HG03280 (cell line): ENCODE data around the gene TK1.
A peak's percentile ranks its signal among the peaks of the same experiment; 100 is the strongest.
"Not testable (repeated sequence)": the region's sequence is repeated elsewhere in the genome, so short reads cannot be mapped to it uniquely, and the experiment has no call there.

ENCODE experiments used
- ATAC-seq: cut with Tn5 transposase; IDR thresholded peaks from one replicate; pipeline ENCODE4 v1.9.1; 2021; ENCODE audit warnings: mild to moderate bottlenecking, moderate library complexity; ENCODE audit not compliant: unreplicated experiment

Gene TK1, protein sequence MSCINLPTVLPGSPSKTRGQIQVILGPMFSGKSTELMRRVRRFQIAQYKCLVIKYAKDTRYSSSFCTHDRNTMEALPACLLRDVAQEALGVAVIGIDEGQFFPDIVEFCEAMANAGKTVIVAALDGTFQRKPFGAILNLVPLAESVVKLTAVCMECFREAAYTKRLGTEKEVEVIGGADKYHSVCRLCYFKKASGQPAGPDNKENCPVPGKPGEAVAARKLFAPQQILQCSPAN

GRCh38 chr17:78186692-78187595, at the start of gene TK1, which contains the start of gene AFMID:
Gene TK1 (minus strand): TSS chr17:78187052. CDS start chr17:78186994, 58 bp downstream.
Gene AFMID (plus strand): TSS chr17:78187362. CDS start chr17:78187371, 9 bp downstream.
- peak; percentile 94 for ATAC-seq

GRCh38 chr17:78235885-78236284, 49.0 kb upstream of the TK1 start:
- ATAC-seq: no peak

GRCh38 chr17:78235022-78235421, 48.2 kb upstream of the TK1 start:
- ATAC-seq: not testable (repeated sequence)

DNA sequence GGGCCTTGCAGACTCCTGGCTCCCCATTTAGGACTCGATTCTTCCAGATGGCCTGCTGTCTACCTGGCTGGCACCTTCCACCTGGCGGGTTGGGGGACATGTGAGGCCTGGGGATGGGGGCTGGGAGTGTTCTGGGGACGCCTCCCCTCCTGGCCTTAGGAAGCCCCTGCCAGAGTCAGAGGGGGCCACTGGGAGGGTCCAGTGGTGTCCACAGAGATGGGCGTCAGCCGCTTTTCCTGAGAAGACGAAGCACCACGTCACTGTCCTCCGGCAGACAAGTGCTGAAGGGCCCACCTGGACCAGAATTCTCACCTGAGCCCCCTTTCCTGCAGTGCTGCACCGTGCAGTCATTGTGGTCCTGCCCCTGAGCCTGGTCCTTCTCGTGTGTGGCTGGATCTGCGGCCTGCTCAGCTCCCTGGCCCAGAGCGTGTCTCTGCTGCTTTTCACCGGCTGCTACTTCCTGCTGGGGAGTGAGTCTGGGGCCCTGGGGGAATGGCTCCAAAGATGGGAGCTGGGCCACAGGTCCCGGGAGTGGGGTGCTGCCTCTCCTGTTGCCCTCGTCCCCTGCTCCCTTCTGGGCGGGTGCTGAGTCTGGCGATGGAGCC, 47.5 kb upstream of the TK1 start:
- no peak for ATAC-seq

GRCh38 chr17:78233678-78234077, 46.8 kb upstream of the TK1 start:
- no peak for ATAC-seq

- no peak for ATAC-seq
These were observed 46.0 kb upstream of the TK1 start for GRCh38 chr17:78232859-78233173.

DNA sequence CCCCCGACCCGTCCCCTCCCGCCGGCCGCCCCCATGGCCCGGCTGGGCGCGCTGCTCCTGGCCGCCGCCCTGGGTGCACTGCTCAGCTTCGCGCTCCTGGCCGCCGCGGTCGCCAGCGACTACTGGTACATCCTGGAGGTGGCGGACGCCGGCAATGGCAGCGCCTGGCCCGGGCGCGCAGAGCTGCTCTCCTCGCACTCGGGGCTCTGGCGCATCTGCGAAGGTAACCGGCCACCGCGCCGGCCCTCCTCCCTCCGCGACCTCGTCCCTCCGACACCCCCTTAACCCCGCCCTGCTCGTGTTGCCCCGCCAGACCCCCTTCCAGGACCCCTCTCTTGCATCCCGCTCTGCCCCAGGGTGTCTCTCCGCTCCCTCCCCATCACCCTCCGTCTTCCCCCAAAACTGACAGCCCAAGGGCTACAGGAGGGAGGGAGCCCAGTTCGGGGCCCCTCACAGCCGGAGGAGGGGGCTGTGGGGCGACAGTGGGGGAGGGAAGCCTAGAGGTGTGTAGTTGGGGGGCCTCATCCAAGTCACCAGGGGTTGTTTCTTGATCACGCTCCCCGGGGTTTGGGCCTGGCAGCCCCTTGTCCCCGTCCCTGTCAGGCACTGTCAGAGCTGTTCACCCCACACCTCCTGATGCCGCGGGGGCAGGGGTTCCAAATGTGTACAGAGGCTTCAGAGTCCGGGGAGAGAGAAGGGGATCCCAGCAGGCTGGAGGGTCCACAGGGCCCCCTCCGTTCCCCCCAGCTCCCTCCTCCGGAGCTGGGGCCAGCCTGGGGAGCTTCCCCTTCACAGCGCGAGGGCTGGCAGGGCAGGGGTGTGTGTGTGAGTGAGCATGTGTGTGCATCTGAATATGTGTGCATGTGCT, 45.4 kb upstream of the TK1 start:
- no peak for ATAC-seq

- ATAC-seq: no peak
These were observed 44.4 kb upstream of the TK1 start, which contains the start of gene TMEM235 for GRCh38 chr17:78230996-78231935. Gene TMEM235 (plus strand): TSS chr17:78231631. CDS start chr17:78232024, 393 bp downstream.

DNA sequence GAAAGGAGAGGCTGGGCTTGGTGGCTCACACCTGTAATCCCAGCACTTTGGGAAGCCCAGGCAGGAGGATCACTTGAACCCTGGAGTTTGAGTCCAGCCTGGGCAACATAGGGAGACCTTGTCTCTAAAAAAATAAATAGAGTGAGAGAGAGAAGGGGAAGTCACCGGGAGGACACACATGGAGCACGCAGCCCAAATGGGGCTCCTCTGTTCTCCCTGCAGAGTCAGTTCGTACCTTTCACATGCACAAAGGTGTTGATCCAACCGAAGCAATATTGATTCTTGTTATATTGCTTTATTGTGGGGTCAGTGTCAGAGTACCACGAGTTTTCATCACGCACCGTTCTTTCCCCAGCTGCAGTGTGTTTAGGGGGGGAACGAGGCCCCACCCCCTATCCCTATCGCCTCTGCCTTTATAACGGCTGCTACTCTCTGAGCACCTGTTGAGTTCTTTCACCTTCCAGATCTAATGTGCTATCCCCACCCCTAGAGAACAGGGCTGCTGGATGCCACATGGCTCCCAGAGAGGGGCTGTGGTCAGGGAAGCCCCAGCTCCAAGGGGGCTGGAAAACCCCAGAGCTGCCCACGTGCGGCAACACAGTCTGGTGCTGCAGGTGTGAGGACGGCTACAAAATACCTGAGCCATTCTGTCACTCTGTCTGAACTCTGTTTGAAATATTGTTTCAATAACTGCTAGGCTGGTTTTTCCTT, 43.6 kb upstream of the TK1 start:
- no peak for ATAC-seq

- no peak for ATAC-seq
These were observed 41.3 kb upstream of the TK1 start for GRCh38 chr17:78228176-78228575.

GRCh38 chr17:78227455-78227916, 40.6 kb upstream of the TK1 start:
- no peak for ATAC-seq

DNA sequence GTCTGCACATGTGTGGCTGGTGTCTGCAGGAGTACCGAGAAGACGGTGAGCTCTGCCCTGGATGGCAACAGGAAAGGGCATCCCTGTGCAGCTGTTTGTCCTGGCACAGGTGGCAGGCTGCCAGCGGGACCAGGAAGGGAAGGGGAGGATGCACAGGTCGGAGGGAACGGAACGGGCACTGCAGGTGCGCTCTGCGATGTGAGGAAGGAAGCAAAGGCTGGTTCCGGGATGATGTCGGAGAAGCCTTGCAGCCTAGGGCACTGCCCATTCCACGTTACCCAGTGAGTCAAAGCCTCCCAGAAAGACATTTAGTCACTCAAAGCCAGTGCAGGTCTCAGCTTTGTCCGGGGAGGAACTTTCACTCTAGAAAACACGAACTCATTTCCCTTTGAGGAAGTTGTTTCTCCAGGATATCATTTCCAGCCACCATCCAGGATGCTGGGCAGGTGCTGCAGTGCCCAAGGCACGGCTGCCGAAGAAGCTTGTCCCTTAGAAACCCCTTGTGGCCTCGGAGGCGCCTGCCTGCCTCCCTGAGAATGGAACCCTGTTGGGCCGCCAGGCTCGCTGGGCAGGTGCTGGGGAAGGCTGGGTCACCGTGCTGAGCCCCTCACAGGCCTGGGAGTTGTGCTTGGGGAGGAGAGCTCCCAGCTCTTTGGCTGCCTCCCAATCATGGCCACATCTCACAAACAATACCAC, 40.1 kb upstream of the TK1 start:
- no peak for ATAC-seq

- ATAC-seq: no peak
These were observed 39.4 kb upstream of the TK1 start for GRCh38 chr17:78226055-78226758.

DNA sequence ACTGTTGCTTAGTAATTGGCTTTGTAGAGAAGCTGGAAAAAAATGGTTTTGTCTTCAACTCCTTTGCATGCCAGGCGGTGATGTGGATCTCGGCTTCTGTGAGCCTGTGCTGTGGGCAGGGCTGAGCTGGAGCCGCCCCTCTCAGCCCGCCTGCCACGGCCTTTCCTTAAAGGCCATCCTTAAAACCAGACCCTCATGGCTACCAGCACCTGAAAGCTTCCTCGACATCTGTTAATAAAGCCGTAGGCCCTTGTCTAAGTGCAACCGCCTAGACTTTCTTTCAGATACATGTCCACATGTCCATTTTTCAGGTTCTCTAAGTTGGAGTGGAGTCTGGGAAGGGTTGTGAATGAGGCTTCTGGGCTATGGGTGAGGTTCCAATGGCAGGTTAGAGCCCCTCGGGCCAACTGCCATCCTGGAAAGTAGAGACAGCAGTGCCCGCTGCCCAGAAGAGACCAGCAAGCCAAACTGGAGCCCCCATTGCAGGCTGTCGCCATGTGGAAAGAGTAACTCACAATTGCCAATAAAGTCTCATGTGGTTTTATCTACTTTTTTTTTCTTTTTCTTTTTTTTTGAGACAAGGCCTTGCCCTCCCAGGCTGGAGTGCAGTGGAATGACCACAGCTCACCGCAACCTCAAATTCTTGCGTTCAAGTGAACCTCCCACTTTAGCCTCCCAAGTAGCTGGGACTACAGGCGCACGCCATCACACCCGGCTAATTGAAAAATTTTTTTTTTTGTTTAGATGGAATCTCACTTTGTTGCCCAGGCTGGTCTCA, 38.4 kb upstream of the TK1 start:
- ATAC-seq: no peak

DNA sequence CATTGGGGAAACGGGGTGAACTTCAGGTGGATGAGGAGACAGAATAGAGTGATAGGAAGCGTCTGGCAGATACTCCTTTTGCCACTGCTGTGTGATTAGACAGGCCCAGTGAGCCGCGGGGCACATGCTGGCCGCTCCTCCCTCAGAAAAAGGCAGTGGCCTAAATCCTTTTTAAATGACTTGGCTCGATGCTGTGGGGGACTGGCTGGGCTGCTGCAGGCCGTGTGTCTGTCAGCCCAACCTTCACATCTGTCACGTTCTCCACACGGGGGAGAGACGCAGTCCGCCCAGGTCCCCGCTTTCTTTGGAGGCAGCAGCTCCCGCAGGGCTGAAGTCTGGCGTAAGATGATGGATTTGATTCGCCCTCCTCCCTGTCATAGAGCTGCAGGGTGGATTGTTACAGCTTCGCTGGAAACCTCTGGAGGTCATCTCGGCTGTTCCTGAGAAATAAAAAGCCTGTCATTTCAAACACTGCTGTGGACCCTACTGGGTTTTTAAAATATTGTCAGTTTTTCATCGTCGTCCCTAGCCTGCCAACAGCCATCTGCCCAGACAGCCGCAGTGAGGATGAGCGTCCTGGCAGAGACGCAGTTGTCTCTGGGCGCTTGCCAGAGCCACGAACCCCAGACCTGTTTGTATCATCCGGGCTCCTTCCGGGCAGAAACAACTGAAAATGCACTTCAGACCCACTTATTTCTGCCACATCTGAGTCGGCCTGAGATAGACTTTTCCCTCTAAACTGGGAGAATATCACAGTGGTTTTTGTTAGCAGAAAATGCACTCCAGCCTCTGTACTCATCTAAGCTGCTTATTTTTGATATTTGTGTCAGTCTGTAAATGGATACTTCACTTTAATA, 37.6 kb upstream of the TK1 start:
- no peak for ATAC-seq

DNA sequence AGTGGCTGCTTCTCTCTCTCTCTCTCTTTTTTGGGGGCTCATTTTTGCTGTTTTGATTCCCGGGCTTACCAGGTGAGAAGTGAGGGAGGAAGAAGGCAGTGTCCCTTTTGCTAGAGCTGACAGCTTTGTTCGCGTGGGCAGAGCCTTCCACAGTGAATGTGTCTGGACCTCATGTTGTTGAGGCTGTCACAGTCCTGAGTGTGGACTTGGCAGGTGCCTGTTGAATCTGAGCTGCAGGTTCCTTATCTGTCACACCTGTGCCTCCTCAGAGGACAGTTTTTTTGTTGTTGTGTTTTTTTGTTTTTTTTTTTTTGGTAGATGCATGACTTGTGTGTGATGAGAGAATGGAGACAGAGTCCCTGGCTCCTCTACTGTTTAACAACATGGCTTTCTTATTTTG, 36.9 kb upstream of the TK1 start:
- no peak for ATAC-seq
